Caco-2 (cell line): ENCODE results near the gene FAM181A. TPM values are rescaled to one million over a fixed set of nuclear protein-coding genes. Genes with fewer than 3 reads are reported as not detected.

Experiments used
- BruUV-seq: library from RNA; stranded (reverse); fragments of 400-500 nt; replicated peaks from 2 replicates; lab custom pipeline; 2021; lab: Mats Ljungman, UMichigan
- CTCF ChIA-PET: fragments of 300-600 bp; sonication (Branson Sonifier 250); formaldehyde crosslinking; loops from one replicate; lab custom pipeline; 2022; ENCODE audit warnings: antibody characterized with exemption; lab: Charles Lee
- POLR2A ChIA-PET: fragments of 300-600 bp; sonication (Branson Sonifier 250); formaldehyde crosslinking; loops from one replicate; lab custom pipeline; 2022; ENCODE audit warnings: antibody characterized with exemption; lab: Charles Lee
- DNase-seq, 2 experiments: peaks; one replicate each; pipeline versions ENCODE4 v3.0.0 to v3.0.0-alpha.2; 2020 to 2022
- H3K27me3 ChIP-seq: replicated peaks from 2 replicates; pipeline ENCODE4 v1.6.0; 2011; ENCODE audit warnings: low read length; ENCODE audit not compliant: control insufficient read depth, insufficient read depth
- H3K36me3 ChIP-seq: 2 replicates; pipeline ENCODE4 v1.5.1; 2011; ENCODE audit warnings: low read length; ENCODE audit not compliant: control insufficient read depth, insufficient read depth
- H3K4me1 ChIP-seq: fragments of 250-450 bp; sonication (Bioruptor Pico); 2 replicates; pipeline ENCODE4 v1.5.1; 2020; ENCODE audit warnings: mild to moderate bottlenecking
- H3K4me3 ChIP-seq: 2 replicates; pipeline ENCODE4 v1.5.1; 2011; ENCODE audit warnings: low read depth, mild to moderate bottlenecking, control low read depth, low read length
- H3K9me3 ChIP-seq: fragments of 250-450 bp; sonication (Bioruptor Pico); 2 replicates; pipeline ENCODE4 v1.5.1; 2020; ENCODE audit warnings: mild to moderate bottlenecking, moderate library complexity
- H3K27ac Mint-ChIP-seq: one replicate; pipeline ENCODE4 v1.8.0; 2022; ENCODE audit warnings: mixed read lengths; ENCODE audit not compliant: unreplicated experiment
- H3K27me3 Mint-ChIP-seq: one replicate; pipeline ENCODE4 v1.8.0; 2022; ENCODE audit warnings: mixed read lengths; ENCODE audit not compliant: insufficient read depth, unreplicated experiment
- H3K36me3 Mint-ChIP-seq: one replicate; pipeline ENCODE4 v1.8.0; 2022; ENCODE audit warnings: mild to moderate bottlenecking, mixed read lengths; ENCODE audit not compliant: insufficient read depth, unreplicated experiment
- H3K4me1 Mint-ChIP-seq: one replicate; pipeline ENCODE4 v1.8.0; 2022; ENCODE audit warnings: low read depth, mixed read lengths; ENCODE audit not compliant: unreplicated experiment
- H3K4me3 Mint-ChIP-seq: one replicate; pipeline ENCODE4 v1.8.0; 2022; ENCODE audit warnings: mild to moderate bottlenecking, moderate library complexity, mixed read lengths; ENCODE audit not compliant: unreplicated experiment
- H3K9me3 Mint-ChIP-seq: one replicate; pipeline ENCODE4 v1.8.0; 2022; ENCODE audit warnings: mixed read lengths; ENCODE audit not compliant: unreplicated experiment
- CTCF ChIP-seq, 2 experiments: fragments of 200-600 bp in 1 of 2; IDR thresholded peaks; 1 replicate in 1 of 2; 2 replicates in 1 of 2; pipeline versions ENCODE4 v1.5.1 to v1.8.0; 2011 to 2022; ENCODE audit warnings: antibody characterized with exemption in 1 of 2, control low read depth in 1 of 2, inconsistent platforms in 1 of 2, low read depth in 1 of 2, low read length in 1 of 2, mild to moderate bottlenecking in 1 of 2, moderate library complexity in 1 of 2; ENCODE audit not compliant: insufficient read depth in 1 of 2, severe bottlenecking in 1 of 2, unreplicated experiment in 1 of 2
- intact Hi-C: fragments of 100-400 bp; cut with micrococcal nuclease; formaldehyde crosslinking; loops from one replicate; pipeline ENCODE4 v1.10.0; 2022; ENCODE audit not compliant: unreplicated experiment
- total RNA-seq: library from RNA; stranded (reverse); gene quantifications from 2 replicates; pipeline ENCODE4 v1.2.3, GENCODE V29; 2022

The FAM181A gene
- total RNA-seq, 1 experiment from 2014 or later = not detected

GRCh38 chr14:93929657-93930056 lies 2.5 kb downstream of the FAM181A start:
- intact Hi-C loops = no loop called here
- Histone ChIP-seq H3K9me3 (no peaks in the 10 kb centered on the region), H3K27me3 (no peaks in the 10 kb centered on the region), H3K36me3 (no peaks in the 10 kb centered on the region), H3K4me1 (no peaks in the 10 kb centered on the region), H3K4me3 (no peak overlapping the region)
- Mint-ChIP-seq H3K9me3 (no peaks in the 10 kb centered on the region), H3K4me1 (no peaks in the 10 kb centered on the region), H3K27ac (no peak overlapping the region), H3K27me3 (no peaks in the 10 kb centered on the region), H3K36me3 (no peaks in the 10 kb centered on the region), H3K4me3 (no peak overlapping the region)
- ChIA-PET POLR2A (no interaction called here), CTCF (no interaction called here)
- DNase-seq = no peak
- TF ChIP-seq CTCF (IDR thresholded peaks at IDR 0.05; ENCODE audit: insufficient read depth in 1 of 2, low read depth in 1 of 2, low read length in 1 of 2, severe bottlenecking in 1 of 2, unreplicated experiment in 1 of 2) = no peak
- BruUV-seq = no TSS peak

GRCh38 chr14:93930296-93930988 lies 3.3 kb downstream of the FAM181A start:
- Histone ChIP-seq H3K27me3 (no peaks in the 10 kb centered on the region), H3K4me3 (no peak overlapping the region), H3K4me1 (no peaks in the 10 kb centered on the region), H3K9me3 (no peaks in the 10 kb centered on the region), H3K36me3 (no peaks in the 10 kb centered on the region)
- H3K9me3 Mint-ChIP-seq = no peaks in the 10 kb centered on the region
- intact Hi-C loops = no loop called here
- H3K27me3 Mint-ChIP-seq = no peaks in the 10 kb centered on the region
- no peak overlapping the region for H3K4me3 Mint-ChIP-seq
- ChIA-PET CTCF (interaction anchor here (0.6 kb wide), 1 partner anchor 66 kb away, joined by 4 read pairs; the partner anchor contains the start of gene CCDC197), POLR2A (interaction anchor here (0.6 kb wide), 1 partner anchor 819 kb away, joined by 3 read pairs; no protein-coding TSS in a partner anchor)
- no peak for DNase-seq
- no TSS peak for BruUV-seq
- no peak for TF ChIP-seq CTCF (IDR thresholded peaks at IDR 0.05; ENCODE audit: insufficient read depth in 1 of 2, low read depth in 1 of 2, low read length in 1 of 2, severe bottlenecking in 1 of 2, unreplicated experiment in 1 of 2)
- H3K27ac Mint-ChIP-seq = no peak overlapping the region
- H3K36me3 Mint-ChIP-seq = no peaks in the 10 kb centered on the region
- H3K4me1 Mint-ChIP-seq = no peaks in the 10 kb centered on the region

GRCh38 chr14:93930989-93931307 lies 3.8 kb downstream of the FAM181A start:
- H3K9me3 ChIP-seq = no peaks in the 10 kb centered on the region
- H3K4me1 ChIP-seq = no peaks in the 10 kb centered on the region
- no peak overlapping the region for H3K4me3 Mint-ChIP-seq
- CTCF ChIA-PET = interaction anchor here (0.6 kb wide), 1 partner anchor 66 kb away, joined by 4 read pairs; the partner anchor contains the start of gene CCDC197
- intact Hi-C loops = no loop called here
- POLR2A ChIA-PET = interaction anchor here (0.6 kb wide), 1 partner anchor 820 kb away, joined by 3 read pairs; no protein-coding TSS in a partner anchor
- no peak for TF ChIP-seq CTCF (IDR thresholded peaks at IDR 0.05; ENCODE audit: insufficient read depth in 1 of 2, low read depth in 1 of 2, low read length in 1 of 2, severe bottlenecking in 1 of 2, unreplicated experiment in 1 of 2)
- DNase-seq = no peak
- no peak overlapping the region for H3K4me3 ChIP-seq
- H3K27me3 Mint-ChIP-seq = no peaks in the 10 kb centered on the region
- H3K27me3 ChIP-seq = no peaks in the 10 kb centered on the region
- H3K9me3 Mint-ChIP-seq = no peaks in the 10 kb centered on the region
- H3K4me1 Mint-ChIP-seq = no peaks in the 10 kb centered on the region
- no TSS peak for BruUV-seq
- no peaks in the 10 kb centered on the region for H3K36me3 ChIP-seq
- no peaks in the 10 kb centered on the region for H3K36me3 Mint-ChIP-seq
- no peak overlapping the region for H3K27ac Mint-ChIP-seq
